WTC11 (cell line): Measurements from ENCODE around the gene OSBPL10.

Source experiments
- CTCF ChIP-seq: fragments of 200-600 bp; IDR thresholded peaks from 2 replicates; pipeline ENCODE4 v1.8.0; 2022; ENCODE audit warnings: antibody characterized with exemption
- PRDM15 ChIP-seq: sonication (generic); formaldehyde crosslinking; IDR thresholded peaks from 2 replicates; pipeline ENCODE4 v1.8.0; 2022; ENCODE audit warnings: missing genetic modification reagents
- TF ChIP-seq, protein P1 (sequence below): sonication (generic); formaldehyde crosslinking; conservative IDR thresholded peaks from 2 replicates; pipeline ENCODE4 v1.8.1; 2022; ENCODE audit warnings: mild to moderate bottlenecking, missing genetic modification reagents
- TF ChIP-seq, protein P2 (sequence below): sonication (generic); formaldehyde crosslinking; IDR thresholded peaks from 2 replicates; pipeline ENCODE4 v1.8.1; 2023; ENCODE audit warnings: mild to moderate bottlenecking, missing genetic modification reagents, moderate library complexity

DNA sequence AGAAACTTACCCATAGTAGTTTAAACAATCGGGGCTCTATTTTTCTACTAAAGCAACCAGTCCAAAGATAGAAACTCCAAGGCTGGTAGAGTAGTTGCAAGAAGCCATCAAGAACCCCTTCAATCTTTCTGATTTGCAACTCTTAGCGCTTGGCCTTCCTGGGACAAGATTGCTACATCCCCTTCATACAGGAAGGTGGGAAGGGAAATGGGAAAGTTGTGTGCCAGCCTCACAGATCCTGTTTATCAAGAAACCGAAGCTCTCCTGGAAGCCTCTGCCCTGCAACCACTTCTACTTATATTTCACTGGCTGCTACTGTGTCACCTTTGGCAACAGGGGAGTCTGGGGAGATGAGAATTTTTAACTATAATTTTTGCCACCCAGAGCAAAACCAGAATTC lies 46.2 kb downstream of the OSBPL10 start:
- TF ChIP-seq CTCF (no peak), PRDM15 (CRISPR knock-in tag) (no peak)
- TF ChIP-seq, protein P1, sequence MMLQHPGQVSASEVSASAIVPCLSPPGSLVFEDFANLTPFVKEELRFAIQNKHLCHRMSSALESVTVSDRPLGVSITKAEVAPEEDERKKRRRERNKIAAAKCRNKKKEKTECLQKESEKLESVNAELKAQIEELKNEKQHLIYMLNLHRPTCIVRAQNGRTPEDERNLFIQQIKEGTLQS (CRISPR knock-in tag), result no peak
- TF ChIP-seq, protein P2, sequence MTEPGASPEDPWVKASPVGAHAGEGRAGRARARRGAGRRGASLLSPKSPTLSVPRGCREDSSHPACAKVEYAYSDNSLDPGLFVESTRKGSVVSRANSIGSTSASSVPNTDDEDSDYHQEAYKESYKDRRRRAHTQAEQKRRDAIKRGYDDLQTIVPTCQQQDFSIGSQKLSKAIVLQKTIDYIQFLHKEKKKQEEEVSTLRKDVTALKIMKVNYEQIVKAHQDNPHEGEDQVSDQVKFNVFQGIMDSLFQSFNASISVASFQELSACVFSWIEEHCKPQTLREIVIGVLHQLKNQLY (CRISPR knock-in tag), result no peak
